Measurements from ENCODE around the gene CCL11. TPM values are rescaled to one million over a fixed set of nuclear protein-coding genes. Genes with fewer than 3 reads are reported as not detected.

The CCL11 gene
- total and polyA plus RNA-seq, 2 of the 13 experiments (the other 11 are each of a cell fraction or from before 2014, with no cell fraction given), result not detected

GRCh38 chr17:34307110-34307509 lies 21.6 kb downstream of the CCL11 start:
- Histone ChIP-seq H3K9ac (ENCODE audit: insufficient read depth, low read depth, low read length) (no peak overlapping the region), H3K36me3 (replicated peaks in 1 of 2; ENCODE audit: control insufficient read depth in 1 of 2, insufficient read depth in 2 of 2, low read length in 2 of 2) (no peaks in the 10 kb centered on the region), H3K4me1 (ENCODE audit: insufficient read depth, low read length) (no peaks in the 10 kb centered on the region), H3K4me3 (replicated peaks in 1 of 3; ENCODE audit: insufficient read depth in 1 of 3, low read depth in 2 of 3, low read length in 3 of 3) (no peak overlapping the region), H3K9me3 (ENCODE audit: low read length) (no peaks in the 10 kb centered on the region), H4K20me1 (ENCODE audit: insufficient read depth, low read length) (no peaks in the 10 kb centered on the region), H3K27ac (ENCODE audit: extremely low read length, insufficient read depth, low read length) (no peak overlapping the region), H3K79me2 (ENCODE audit: insufficient read depth, low read length) (no peaks in the 10 kb centered on the region), H3K27me3 (ENCODE audit: control insufficient read depth in 1 of 2, insufficient read depth in 2 of 2, low read length in 2 of 2) (no peaks in the 10 kb centered on the region), H2AFZ (ENCODE audit: low read length) (no peak overlapping the region), H3K4me2 (ENCODE audit: low read depth, low read length) (no peak overlapping the region)
- POLR2A ChIA-PET, result no interaction called here
- WGBS (ENCODE audit: low lambda C conversion rate), result 0% methylated on average over 3 of the region's 3 CpGs
- no TSS peak for BruUV-seq (replicated peaks)
- ATAC-seq (no peak), DNase-seq (ENCODE audit: low spot score) (no peak), FAIRE-seq (no peak)
- in situ Hi-C loops (cut with HindIII; ENCODE audit: extremely low pct_ligation_motif_present, low pct_unique_long_range_greater_than_20kb), result no loop called here
- intact Hi-C loops (cut with micrococcal nuclease; ENCODE audit: unreplicated experiment), result no loop called here
- CTCF ChIA-PET (ENCODE audit: low intra/inter-chr PET ratio, low total read pairs), result interaction anchor here (1.1 kb wide), 1 partner anchor 107 kb away, joined by 4 read pairs; no protein-coding TSS in a partner anchor
- TF ChIP-seq ZNF660 (CRISPR knock-in tag; IDR thresholded peaks at IDR 0.05; ENCODE audit: borderline replicate concordance, low read depth), result no peak
- no peak for TF ChIP-seq ZBTB7B (CRISPR knock-in tag; IDR thresholded peaks at IDR 0.05)
- no peak for TF ChIP-seq ZMAT3 (CRISPR knock-in tag; conservative IDR thresholded peaks at IDR 0.05)
- no peak for TF ChIP-seq ZNF18 (CRISPR knock-in tag; IDR thresholded peaks at IDR 0.05; ENCODE audit: insufficient replicate concordance)
- no peak for TF ChIP-seq ZNF577 (CRISPR knock-in tag; IDR thresholded peaks at IDR 0.05; ENCODE audit: borderline replicate concordance, low read depth)
- no peak for TF ChIP-seq MAFK (conservative IDR thresholded peaks at IDR 0.05 in 1 of 2, IDR thresholded peaks at IDR 0.05 in 1 of 2; ENCODE audit: low read length in 2 of 2)
- no peak for TF ChIP-seq ZBTB49 (CRISPR knock-in tag; IDR thresholded peaks at IDR 0.05; ENCODE audit: borderline replicate concordance)
- TF ChIP-seq PLSCR1 (CRISPR knock-in tag; IDR thresholded peaks at IDR 0.05; ENCODE audit: borderline replicate concordance), result no peak
- TF ChIP-seq NRL (CRISPR knock-in tag; IDR thresholded peaks at IDR 0.05; ENCODE audit: borderline replicate concordance), result no peak
- no peak for TF ChIP-seq RAD21 (CRISPR knock-in tag; IDR thresholded peaks at IDR 0.05)
- no peak for TF ChIP-seq ZFP36 (IDR thresholded peaks at IDR 0.05; ENCODE audit: borderline replicate concordance, low read depth, low read length, partially characterized antibody)
- TF ChIP-seq SIN3B (IDR thresholded peaks at IDR 0.05; ENCODE audit: low read length), result no peak
- no peak for TF ChIP-seq ZNF205 (CRISPR knock-in tag; IDR thresholded peaks at IDR 0.05)
- TF ChIP-seq PAWR (CRISPR knock-in tag; IDR thresholded peaks at IDR 0.05; ENCODE audit: borderline replicate concordance), result no peak
- no peak for TF ChIP-seq ZNF644 (CRISPR knock-in tag; IDR thresholded peaks at IDR 0.05; ENCODE audit: low read depth)
- no peak for TF ChIP-seq CENPX (CRISPR knock-in tag; IDR thresholded peaks at IDR 0.05)
- no peak for TF ChIP-seq ZBED4 (CRISPR knock-in tag; IDR thresholded peaks at IDR 0.05; ENCODE audit: borderline replicate concordance)
